ENCODE measurements around the gene MED12L. TPM values are rescaled to one million over a fixed set of nuclear protein-coding genes. Genes with fewer than 3 reads are reported as not detected.
A peak's percentile ranks its signal among the peaks of the same experiment; 100 is the strongest.

MED12L gene
- total RNA-seq, 1 donor: 2.2 TPM

GRCh38 chr3:151329363-151329762 is 243.9 kb downstream of the MED12L start, which contains the start of gene P2RY13:
P2RY13 (minus strand) TSS chr3:151329549; CDS start chr3:151329528, 21 bp downstream.
- H3K4me2 ChIP-seq (ENCODE audit: insufficient read depth, low read length): peak within 1 kb of the TSS; percentile 64
- H3K36me3 ChIP-seq (ENCODE audit: insufficient read depth, low read length): no peaks in the 10 kb centered on the region
- H3K4me1 ChIP-seq (ENCODE audit: insufficient read depth, low read length): no peaks in the 10 kb centered on the region
- no peak for TF ChIP-seq CTCF (IDR thresholded peaks at IDR 0.05; ENCODE audit: extremely low read depth, low read depth, low read length)
- no peak within 1 kb of the TSS for H3K27ac ChIP-seq (ENCODE audit: low read depth, low read length)
- peak within 1 kb of the TSS; percentile 28 for H2AFZ ChIP-seq (ENCODE audit: low read length)
- no peaks in the 10 kb centered on the region for H3K79me2 ChIP-seq (ENCODE audit: insufficient read depth, low read length)
- no peaks in the 10 kb centered on the region for H3K9me3 ChIP-seq (ENCODE audit: low read depth, low read length)
- H4K20me1 ChIP-seq (ENCODE audit: insufficient read depth, low read length): no peaks in the 10 kb centered on the region
- no peak within 1 kb of the TSS for H3K4me3 ChIP-seq (ENCODE audit: insufficient read depth, low read length)
- DNase-seq (ENCODE audit: insufficient read length, low spot score, missing footprints): no peak
- no peaks in the 10 kb centered on the region for H3K27me3 ChIP-seq (ENCODE audit: insufficient read depth, low read length)

GRCh38 chr3:151330379-151330778 is 244.9 kb downstream of the MED12L start:
- no peak overlapping the region for H3K4me2 ChIP-seq (ENCODE audit: insufficient read depth, low read length)

GRCh38 chr3:151330899-151331298 is 245.4 kb downstream of the MED12L start:
- Histone ChIP-seq H3K4me2 (ENCODE audit: insufficient read depth, low read length) (no peak overlapping the region), H3K27ac (ENCODE audit: low read depth, low read length) (no peak overlapping the region), H3K36me3 (ENCODE audit: insufficient read depth, low read length) (no peaks in the 10 kb centered on the region), H3K79me2 (ENCODE audit: insufficient read depth, low read length) (no peaks in the 10 kb centered on the region), H3K27me3 (ENCODE audit: insufficient read depth, low read length) (no peaks in the 10 kb centered on the region), H3K4me1 (ENCODE audit: insufficient read depth, low read length) (no peaks in the 10 kb centered on the region), H3K4me3 (ENCODE audit: insufficient read depth, low read length) (no peak overlapping the region), H4K20me1 (ENCODE audit: insufficient read depth, low read length) (no peaks in the 10 kb centered on the region), H3K9me3 (ENCODE audit: low read depth, low read length) (no peaks in the 10 kb centered on the region), H2AFZ (ENCODE audit: low read length) (no peak overlapping the region)
- DNase-seq (ENCODE audit: insufficient read length, low spot score, missing footprints): no peak
- TF ChIP-seq CTCF (IDR thresholded peaks at IDR 0.05; ENCODE audit: extremely low read depth, low read depth, low read length): no peak

More at GRCh38 chr3:151330379-151330778, 244.9 kb downstream of the MED12L start:
- no peaks in the 10 kb centered on the region for H3K9me3 ChIP-seq (ENCODE audit: low read depth, low read length)
- H3K36me3 ChIP-seq (ENCODE audit: insufficient read depth, low read length): no peaks in the 10 kb centered on the region
- no peaks in the 10 kb centered on the region for H4K20me1 ChIP-seq (ENCODE audit: insufficient read depth, low read length)
- no peak for DNase-seq (ENCODE audit: insufficient read length, low spot score, missing footprints)
- no peak overlapping the region for H2AFZ ChIP-seq (ENCODE audit: low read length)
- H3K27ac ChIP-seq (ENCODE audit: low read depth, low read length): no peak overlapping the region
- no peaks in the 10 kb centered on the region for H3K79me2 ChIP-seq (ENCODE audit: insufficient read depth, low read length)
- H3K4me3 ChIP-seq (ENCODE audit: insufficient read depth, low read length): no peak overlapping the region
- H3K4me1 ChIP-seq (ENCODE audit: insufficient read depth, low read length): no peaks in the 10 kb centered on the region
- no peaks in the 10 kb centered on the region for H3K27me3 ChIP-seq (ENCODE audit: insufficient read depth, low read length)
- TF ChIP-seq CTCF (IDR thresholded peaks at IDR 0.05; ENCODE audit: extremely low read depth, low read depth, low read length): no peak

DNA sequence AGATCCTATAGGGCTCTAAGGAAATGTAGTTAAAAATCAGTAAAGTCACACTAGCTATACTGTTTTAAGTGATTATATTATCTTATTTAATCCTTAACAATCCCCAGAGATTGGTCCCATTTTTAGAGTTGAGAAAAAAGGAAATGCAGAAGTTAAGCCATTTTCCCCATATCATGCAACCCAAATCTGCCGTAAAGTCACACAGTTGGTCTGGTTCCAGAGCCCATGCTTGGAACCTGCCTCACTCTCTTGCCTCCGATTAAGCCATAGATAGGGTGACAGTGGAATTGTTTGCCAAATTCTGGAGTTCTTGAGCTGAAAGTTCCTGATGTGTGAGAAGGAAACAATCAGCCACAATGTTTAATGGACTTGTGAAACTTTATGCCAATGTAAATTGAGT is 246.2 kb downstream of the MED12L start:
- Histone ChIP-seq H3K4me3 (ENCODE audit: insufficient read depth, low read length) (no peak overlapping the region), H3K4me2 (ENCODE audit: insufficient read depth, low read length) (no peak overlapping the region), H3K79me2 (ENCODE audit: insufficient read depth, low read length) (no peaks in the 10 kb centered on the region), H2AFZ (ENCODE audit: low read length) (no peak overlapping the region), H3K4me1 (ENCODE audit: insufficient read depth, low read length) (no peaks in the 10 kb centered on the region), H3K27me3 (ENCODE audit: insufficient read depth, low read length) (no peaks in the 10 kb centered on the region), H4K20me1 (ENCODE audit: insufficient read depth, low read length) (no peaks in the 10 kb centered on the region), H3K36me3 (ENCODE audit: insufficient read depth, low read length) (no peaks in the 10 kb centered on the region), H3K27ac (ENCODE audit: low read depth, low read length) (no peak overlapping the region), H3K9me3 (ENCODE audit: low read depth, low read length) (no peaks in the 10 kb centered on the region)
- no peak for DNase-seq (ENCODE audit: insufficient read length, low spot score, missing footprints)
- TF ChIP-seq CTCF (IDR thresholded peaks at IDR 0.05; ENCODE audit: extremely low read depth, low read depth, low read length): no peak
